DOHH2 (cell line): ENCODE data around the gene PRKCH.

Experiments used
- H3F3A ChIP-seq: fragments of 200-600 bp; sonication (generic), shearing (Covaris generic); 2 replicates; pipeline ENCODE4 v1.6.0; 2016; ENCODE audit warnings: antibody characterized with exemption, mild to moderate bottlenecking; ENCODE audit not compliant: control insufficient read depth, insufficient read depth
- H3K27ac ChIP-seq: fragments of 200-600 bp; sonication (generic); 2 replicates; pipeline ENCODE4 v1.5.1; 2014; ENCODE audit warnings: low read depth, mild to moderate bottlenecking, low read length, moderate library complexity
- H3K27me3 ChIP-seq: fragments of 200-600 bp; sonication (generic); 2 replicates; pipeline ENCODE4 v1.6.1; 2014; ENCODE audit warnings: mild to moderate bottlenecking, low read length, mixed read lengths; ENCODE audit not compliant: control insufficient read depth
- H3K36me3 ChIP-seq: fragments of 200-600 bp; sonication (generic); 2 replicates; pipeline ENCODE4 v1.6.1; 2014; ENCODE audit warnings: mild to moderate bottlenecking, low read length, moderate library complexity, mixed read lengths; ENCODE audit not compliant: control insufficient read depth
- H3K4me1 ChIP-seq: fragments of 200-600 bp; sonication (generic); 2 replicates; pipeline ENCODE4 v1.6.1; 2014; ENCODE audit warnings: mild to moderate bottlenecking, low read length, mixed read lengths; ENCODE audit not compliant: control insufficient read depth
- H3K4me2 ChIP-seq: fragments of 200-600 bp; sonication (generic); 2 replicates; pipeline ENCODE4 v1.6.0; 2014; ENCODE audit warnings: mild to moderate bottlenecking, low read length, moderate library complexity
- H3K4me3 ChIP-seq: fragments of 200-600 bp; sonication (generic); 2 replicates; pipeline ENCODE4 v1.5.1; 2014; ENCODE audit warnings: mild to moderate bottlenecking, low read length, mixed read lengths
- H3K79me2 ChIP-seq: fragments of 200-600 bp; sonication (generic); 2 replicates; pipeline ENCODE4 v1.6.1; 2014; ENCODE audit warnings: mild to moderate bottlenecking, low read length, mixed read lengths; ENCODE audit not compliant: control insufficient read depth
- H3K9me2 ChIP-seq: fragments of 200-600 bp; sonication (generic); replicated peaks from 2 replicates; pipeline ENCODE4 v1.6.1; 2014; ENCODE audit warnings: mild to moderate bottlenecking, low read length, mixed read lengths; ENCODE audit not compliant: control insufficient read depth
- H3K9me3 ChIP-seq: fragments of 200-600 bp; sonication (generic); 2 replicates; pipeline ENCODE4 v1.6.1; 2014; ENCODE audit warnings: antibody characterized with exemption, low read length, mixed read lengths; ENCODE audit not compliant: control insufficient read depth, insufficient read depth
- H4K20me1 ChIP-seq: fragments of 200-600 bp; sonication (generic); 2 replicates; pipeline ENCODE4 v1.6.0; 2014; ENCODE audit warnings: low read depth, mild to moderate bottlenecking, antibody characterized with exemption, low read length, moderate library complexity; ENCODE audit not compliant: control insufficient read depth, insufficient read depth
- EZH2phosphoT487 ChIP-seq: fragments of 200-600 bp; sonication (generic); IDR thresholded peaks from 2 replicates; pipeline ENCODE4 v1.6.1; 2017; ENCODE audit warnings: borderline replicate concordance, mild to moderate bottlenecking, antibody characterized with exemption, low read length, moderate library complexity, mixed read lengths
- TF ChIP-seq, protein P1 (sequence below): fragments of 200-600 bp; sonication (generic); IDR thresholded peaks from one replicate; pipeline ENCODE4 v1.5.1; 2014; ENCODE audit warnings: antibody characterized with exemption, mild to moderate bottlenecking, low read depth, low read length; ENCODE audit not compliant: poor library complexity, severe bottlenecking

The PRKCH gene

GRCh38 chr14:61519106-61519505, 197.7 kb downstream of the PRKCH start:
- no peaks in the 10 kb centered on the region for H3K27me3 ChIP-seq
- TF ChIP-seq, protein P1, sequence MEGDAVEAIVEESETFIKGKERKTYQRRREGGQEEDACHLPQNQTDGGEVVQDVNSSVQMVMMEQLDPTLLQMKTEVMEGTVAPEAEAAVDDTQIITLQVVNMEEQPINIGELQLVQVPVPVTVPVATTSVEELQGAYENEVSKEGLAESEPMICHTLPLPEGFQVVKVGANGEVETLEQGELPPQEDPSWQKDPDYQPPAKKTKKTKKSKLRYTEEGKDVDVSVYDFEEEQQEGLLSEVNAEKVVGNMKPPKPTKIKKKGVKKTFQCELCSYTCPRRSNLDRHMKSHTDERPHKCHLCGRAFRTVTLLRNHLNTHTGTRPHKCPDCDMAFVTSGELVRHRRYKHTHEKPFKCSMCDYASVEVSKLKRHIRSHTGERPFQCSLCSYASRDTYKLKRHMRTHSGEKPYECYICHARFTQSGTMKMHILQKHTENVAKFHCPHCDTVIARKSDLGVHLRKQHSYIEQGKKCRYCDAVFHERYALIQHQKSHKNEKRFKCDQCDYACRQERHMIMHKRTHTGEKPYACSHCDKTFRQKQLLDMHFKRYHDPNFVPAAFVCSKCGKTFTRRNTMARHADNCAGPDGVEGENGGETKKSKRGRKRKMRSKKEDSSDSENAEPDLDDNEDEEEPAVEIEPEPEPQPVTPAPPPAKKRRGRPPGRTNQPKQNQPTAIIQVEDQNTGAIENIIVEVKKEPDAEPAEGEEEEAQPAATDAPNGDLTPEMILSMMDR: no peak
- no peak for TF ChIP-seq EZH2phosphoT487

GRCh38 chr14:61519735-61520134, 198.4 kb downstream of the PRKCH start:
- no peak overlapping the region for H3K4me2 ChIP-seq
- no peaks in the 10 kb centered on the region for H3K79me2 ChIP-seq
- H3K36me3 ChIP-seq: no peaks in the 10 kb centered on the region
- H3K27me3 ChIP-seq: no peaks in the 10 kb centered on the region
- H3K9me2 ChIP-seq: no peaks in the 10 kb centered on the region
- H4K20me1 ChIP-seq: no peaks in the 10 kb centered on the region
- H3K9me3 ChIP-seq: no peaks in the 10 kb centered on the region
- no peaks in the 10 kb centered on the region for H3F3A ChIP-seq
- H3K27ac ChIP-seq: no peak overlapping the region
- H3K4me1 ChIP-seq: no peaks in the 10 kb centered on the region
- no peak for TF ChIP-seq EZH2phosphoT487
- TF ChIP-seq, protein P1: no peak
- H3K4me3 ChIP-seq: no peak overlapping the region

More at GRCh38 chr14:61519106-61519505, 197.7 kb downstream of the PRKCH start:
- no peaks in the 10 kb centered on the region for H3K36me3 ChIP-seq
- no peak overlapping the region for H3K4me2 ChIP-seq
- H3K4me1 ChIP-seq: no peaks in the 10 kb centered on the region
- no peaks in the 10 kb centered on the region for H4K20me1 ChIP-seq
- no peak overlapping the region for H3K4me3 ChIP-seq
- H3K27ac ChIP-seq: no peak overlapping the region
- no peaks in the 10 kb centered on the region for H3K9me3 ChIP-seq
- H3K9me2 ChIP-seq: no peaks in the 10 kb centered on the region
- H3F3A ChIP-seq: no peaks in the 10 kb centered on the region
- H3K79me2 ChIP-seq: no peaks in the 10 kb centered on the region

GRCh38 chr14:61520576-61520975, 199.2 kb downstream of the PRKCH start:
- Histone ChIP-seq H3K36me3 (no peaks in the 10 kb centered on the region), H3K9me3 (no peaks in the 10 kb centered on the region), H3K27me3 (no peaks in the 10 kb centered on the region), H3K4me3 (no peak overlapping the region), H3K9me2 (no peaks in the 10 kb centered on the region), H3K4me1 (no peaks in the 10 kb centered on the region), H4K20me1 (no peaks in the 10 kb centered on the region), H3K79me2 (no peaks in the 10 kb centered on the region), H3K27ac (no peak overlapping the region), H3K4me2 (no peak overlapping the region), H3F3A (no peaks in the 10 kb centered on the region)
- TF ChIP-seq EZH2phosphoT487: no peak
- TF ChIP-seq, protein P1: no peak

GRCh38 chr14:61521773-61522172, 200.4 kb downstream of the PRKCH start:
- H3K9me2 ChIP-seq: no peaks in the 10 kb centered on the region
- no peaks in the 10 kb centered on the region for H3K4me1 ChIP-seq
- H3K27me3 ChIP-seq: no peaks in the 10 kb centered on the region
- no peaks in the 10 kb centered on the region for H3K79me2 ChIP-seq
- no peaks in the 10 kb centered on the region for H3F3A ChIP-seq
- H3K9me3 ChIP-seq: no peaks in the 10 kb centered on the region
- no peak overlapping the region for H3K4me2 ChIP-seq
- no peaks in the 10 kb centered on the region for H4K20me1 ChIP-seq
- no peaks in the 10 kb centered on the region for H3K36me3 ChIP-seq
- no peak for TF ChIP-seq EZH2phosphoT487
- no peak overlapping the region for H3K27ac ChIP-seq
- no peak overlapping the region for H3K4me3 ChIP-seq
